H54 (cell line): Measurements from ENCODE around the gene SH3BP4.

Experiments
- DNase-seq: peaks from one replicate; pipeline ENCODE4 v3.0.0; 2011; ENCODE audit warnings: low spot score, mixed read lengths; ENCODE audit not compliant: insufficient read length
- FAIRE-seq: peaks from 3 replicates; lab custom pipeline; 2011; peaks lifted over from hg19 to GRCh38; lab: Jason Lieb, UNC
- POLR2A ChIP-seq: IDR thresholded peaks from 2 replicates; pipeline ENCODE4 v1.6.1; 2011; ENCODE audit warnings: low read depth, mild to moderate bottlenecking, low read length

The SH3BP4 gene

DNA sequence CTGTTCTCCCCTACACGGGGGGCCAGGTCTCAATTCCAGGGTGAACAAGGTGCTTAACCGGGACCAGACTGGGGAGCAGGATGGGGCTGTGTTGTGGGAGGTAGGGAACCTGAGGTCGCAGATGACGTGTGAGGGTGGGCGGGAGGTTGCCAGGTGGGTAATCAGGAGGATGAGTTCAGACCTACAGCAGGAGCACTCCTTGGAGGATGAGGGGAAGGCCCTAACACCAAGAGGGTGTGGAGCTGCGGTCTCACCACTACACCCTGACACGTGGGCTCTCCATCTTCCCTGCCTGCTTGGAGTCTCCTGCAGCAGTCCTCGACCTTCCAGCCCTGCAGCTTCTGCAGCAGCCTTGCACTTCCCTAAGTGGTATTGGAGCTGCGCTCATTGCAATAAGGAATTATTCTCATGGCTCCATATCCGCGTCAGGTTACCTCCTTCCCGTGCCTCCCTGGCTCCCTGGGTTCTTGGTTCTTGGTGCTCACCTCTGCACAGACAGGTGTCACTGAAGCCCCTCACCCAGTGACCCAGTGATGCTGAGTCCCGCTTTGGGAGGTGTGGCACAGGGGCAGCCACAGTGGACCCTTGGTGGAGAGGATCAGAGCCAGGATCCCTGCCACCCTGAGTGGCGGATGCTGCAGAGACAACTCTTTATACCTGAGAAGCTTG lies 15.5 kb downstream of the SH3BP4 start:
- FAIRE-seq (no peak), DNase-seq (no peak)
- no peak for TF ChIP-seq POLR2A

DNA sequence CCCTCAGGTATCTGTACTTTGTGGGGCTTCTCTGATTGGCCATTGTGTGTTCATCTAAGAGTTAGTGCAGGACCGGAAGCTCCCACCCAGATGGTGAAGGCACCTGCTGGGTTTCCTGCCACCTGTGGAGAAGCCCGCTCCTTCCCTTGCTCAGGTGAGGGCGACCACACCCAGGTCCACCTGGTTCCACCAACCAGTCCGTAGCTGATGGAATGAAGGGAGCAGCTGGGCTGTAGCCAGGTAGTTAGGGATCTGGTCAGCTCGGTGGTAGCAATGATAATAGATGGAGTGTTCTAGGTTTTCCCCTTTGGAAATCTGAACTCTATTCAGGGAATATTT lies 16.0 kb downstream of the SH3BP4 start:
- no peak for TF ChIP-seq POLR2A
- FAIRE-seq: no peak

DNA sequence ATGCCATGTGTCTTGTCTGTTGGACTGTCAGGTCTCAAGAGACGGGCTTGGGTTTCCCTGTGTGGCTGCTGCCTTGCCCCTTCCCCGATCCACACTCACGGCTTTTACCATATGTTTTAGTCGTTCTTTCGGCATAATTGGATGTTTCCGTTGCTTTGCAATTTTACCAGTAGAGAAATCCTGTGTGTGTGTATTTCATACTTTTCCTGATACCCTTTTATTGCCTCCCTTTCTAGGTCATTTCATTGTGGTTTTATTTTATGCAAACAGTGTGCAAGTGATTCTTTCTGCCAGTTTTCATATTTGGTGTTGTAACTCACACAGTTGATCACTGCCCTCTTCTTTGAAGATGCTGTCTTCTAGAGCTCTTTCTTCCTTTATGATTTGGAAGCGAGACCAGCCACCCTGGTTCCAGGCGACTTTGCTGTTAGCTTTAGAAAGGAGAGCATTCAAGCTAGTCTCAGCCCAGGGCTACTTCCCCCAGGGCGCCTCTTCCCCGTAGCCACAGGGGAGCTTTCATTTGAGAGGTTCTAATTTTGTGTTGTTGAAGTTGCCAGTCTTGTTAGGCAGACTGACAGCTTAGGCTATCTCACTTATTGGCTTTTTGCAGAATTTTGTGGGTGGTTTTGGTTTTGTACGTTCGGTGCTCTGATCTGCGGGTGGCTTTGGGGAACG lies 17.0 kb downstream of the SH3BP4 start:
- no peak for FAIRE-seq

More for the DNA sequence above, 16.0 kb downstream of the SH3BP4 start:
- DNase-seq: no peak

DNA sequence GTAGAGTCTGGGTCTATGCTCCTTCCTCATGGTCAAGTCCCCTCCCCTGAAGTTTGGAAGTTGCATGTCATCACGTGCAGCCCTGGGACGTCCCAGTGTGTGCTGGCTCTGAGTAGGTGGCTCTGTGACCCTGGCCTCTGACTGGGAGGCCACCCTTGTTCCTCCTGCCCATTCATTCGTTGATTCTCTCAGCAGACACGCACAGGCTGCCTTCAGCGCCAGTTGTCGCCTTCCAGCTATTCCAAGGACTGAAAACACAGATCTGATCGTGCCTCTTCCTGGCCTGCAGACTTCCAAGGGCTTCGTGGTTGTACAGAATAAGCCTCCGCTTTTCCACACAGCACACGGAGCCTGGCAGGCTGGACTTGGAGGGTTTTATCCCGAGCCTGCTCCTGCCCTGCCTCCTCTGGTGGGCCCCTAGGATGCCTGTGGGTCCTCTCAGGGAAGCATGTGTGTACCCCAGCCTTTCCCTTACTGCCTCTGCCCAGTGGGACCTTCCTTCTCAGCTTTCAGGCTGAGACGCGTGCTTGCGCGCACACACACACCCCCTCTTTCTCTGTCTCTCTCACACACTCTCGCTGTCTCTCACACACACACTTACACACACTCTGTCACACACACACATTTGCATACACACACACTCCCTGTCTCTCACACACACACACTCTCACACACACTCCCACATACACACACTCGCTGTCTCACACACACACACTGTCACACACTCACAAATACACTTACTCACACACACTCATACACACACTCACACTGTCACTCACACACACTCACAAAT lies 17.7 kb downstream of the SH3BP4 start:
- TF ChIP-seq POLR2A: no peak

More for the DNA sequence above, 17.0 kb downstream of the SH3BP4 start:
- TF ChIP-seq POLR2A: no peak
- DNase-seq: no peak

DNA sequence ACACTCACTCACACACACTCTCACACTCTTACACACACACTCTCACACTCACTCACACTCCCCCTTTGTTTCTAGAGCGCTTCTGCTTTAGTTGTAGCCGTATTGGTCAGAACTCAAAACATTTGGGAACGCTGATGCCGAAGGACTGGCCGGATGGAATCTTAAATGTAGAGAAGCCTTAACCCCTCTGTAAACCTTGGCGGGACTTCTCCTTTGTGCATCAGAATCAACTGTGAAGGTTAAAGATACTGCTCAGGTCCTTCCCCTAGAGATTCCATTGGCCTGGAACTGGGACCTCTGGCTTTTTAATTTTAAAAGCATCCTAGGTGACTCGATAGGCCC lies 18.3 kb downstream of the SH3BP4 start:
- TF ChIP-seq POLR2A: no peak
- FAIRE-seq (no peak), DNase-seq (no peak)

More for the DNA sequence above, 17.7 kb downstream of the SH3BP4 start:
- DNase-seq (no peak), FAIRE-seq (no peak)

DNA sequence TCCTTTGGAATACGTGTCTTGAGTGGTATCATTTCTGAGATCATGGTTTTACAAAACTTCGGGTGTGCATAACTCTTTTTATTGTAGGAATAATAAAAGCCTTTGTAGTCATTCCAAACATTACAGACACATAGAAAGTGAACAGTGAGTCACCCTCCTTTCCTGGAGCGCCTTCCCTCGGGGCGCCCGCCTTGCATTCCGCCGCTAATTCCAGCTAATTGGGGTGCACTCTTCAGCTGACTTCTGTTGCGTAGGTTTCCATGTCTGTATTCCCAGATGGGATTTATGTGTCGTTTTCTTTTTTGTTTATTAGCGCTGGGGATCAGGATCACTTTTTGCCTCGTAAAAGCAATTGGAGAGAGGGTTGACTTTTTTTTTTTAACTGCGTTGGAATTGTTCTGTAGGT lies 18.7 kb downstream of the SH3BP4 start:
- FAIRE-seq (no peak), DNase-seq (no peak)
- no peak for TF ChIP-seq POLR2A

DNA sequence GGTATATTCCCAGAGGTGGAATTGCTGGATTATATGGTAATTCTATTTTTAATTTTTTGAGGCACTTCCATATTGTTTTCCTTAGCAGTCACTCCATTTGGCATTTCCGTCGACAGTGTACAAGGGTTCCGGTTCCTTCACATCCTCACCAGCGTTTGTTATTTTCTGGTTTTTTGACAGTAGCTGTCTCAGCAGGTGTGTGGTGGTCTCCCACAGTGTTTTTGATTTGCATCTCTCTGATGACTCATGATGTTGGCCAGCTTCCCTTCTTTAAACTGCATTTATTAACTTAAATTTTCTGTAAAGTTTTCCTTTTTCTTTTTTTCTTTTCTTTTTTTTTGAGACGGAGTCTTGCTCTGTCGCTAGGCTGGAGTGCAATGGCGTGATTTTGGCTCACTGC lies 19.7 kb downstream of the SH3BP4 start:
- no peak for TF ChIP-seq POLR2A
- DNase-seq (no peak), FAIRE-seq (no peak)

DNA sequence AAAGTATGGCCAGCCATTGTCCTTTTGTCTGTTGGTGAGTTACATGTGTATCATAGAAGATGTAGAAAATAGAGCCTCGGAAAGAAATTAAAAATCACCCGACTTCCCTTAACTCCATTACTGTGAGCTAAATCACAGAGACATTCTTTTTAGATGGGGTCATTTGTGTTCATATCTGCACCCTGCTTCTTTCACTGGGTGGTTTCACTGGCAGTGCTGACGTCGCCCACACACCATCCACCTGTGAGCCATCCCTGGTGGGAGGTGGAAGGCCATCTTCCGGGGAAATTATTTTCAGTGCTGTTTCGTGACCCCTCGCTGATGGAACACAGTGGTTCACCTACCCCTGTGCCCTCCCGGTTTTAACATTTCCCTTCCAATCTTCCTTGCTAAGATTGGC lies 21.2 kb downstream of the SH3BP4 start:
- DNase-seq (no peak), FAIRE-seq (no peak)
- TF ChIP-seq POLR2A: no peak

DNA sequence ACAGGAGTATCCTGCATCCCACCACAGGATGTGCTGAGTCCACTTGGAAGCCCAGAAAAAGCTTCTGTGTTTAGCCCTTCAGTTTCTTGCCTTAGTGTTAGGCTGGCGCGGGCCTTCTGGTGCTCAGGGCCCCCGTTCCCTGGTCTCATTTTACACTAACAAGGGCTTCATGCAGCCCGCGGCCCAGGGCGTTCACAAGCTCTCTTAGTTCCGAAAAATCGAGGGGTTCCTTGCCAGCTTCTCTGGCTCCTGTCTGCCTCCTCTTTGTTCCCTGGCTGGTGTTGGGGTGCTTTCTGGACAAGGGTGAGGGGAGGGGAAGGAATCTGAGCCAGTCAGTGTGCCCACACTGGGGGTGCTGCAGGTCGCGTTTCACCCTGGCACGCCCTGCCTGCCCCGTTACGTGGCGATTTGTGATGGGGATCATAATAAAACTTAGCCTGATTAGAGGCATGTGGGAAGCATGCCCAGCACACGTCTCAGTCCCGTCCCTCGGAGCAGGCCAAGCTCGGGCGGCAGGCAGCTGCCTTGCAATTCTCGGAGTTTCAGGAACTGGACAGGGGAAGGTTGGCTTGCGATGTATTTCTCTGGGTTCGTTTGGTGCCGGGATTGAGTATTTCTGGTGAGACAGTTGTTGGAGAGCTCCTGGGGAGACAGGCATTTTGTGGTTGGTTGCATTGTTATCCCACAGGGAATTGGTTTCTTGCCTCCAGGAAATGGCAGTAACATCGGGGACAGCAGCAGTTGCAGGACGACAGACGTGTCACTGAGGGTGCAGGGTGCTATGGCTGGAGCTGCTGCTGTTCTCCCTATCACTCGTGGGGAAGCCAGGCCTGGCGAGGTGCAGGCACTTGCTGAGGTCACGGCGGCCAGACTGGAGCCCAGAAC lies 22.9 kb downstream of the SH3BP4 start:
- no peak for FAIRE-seq

DNA sequence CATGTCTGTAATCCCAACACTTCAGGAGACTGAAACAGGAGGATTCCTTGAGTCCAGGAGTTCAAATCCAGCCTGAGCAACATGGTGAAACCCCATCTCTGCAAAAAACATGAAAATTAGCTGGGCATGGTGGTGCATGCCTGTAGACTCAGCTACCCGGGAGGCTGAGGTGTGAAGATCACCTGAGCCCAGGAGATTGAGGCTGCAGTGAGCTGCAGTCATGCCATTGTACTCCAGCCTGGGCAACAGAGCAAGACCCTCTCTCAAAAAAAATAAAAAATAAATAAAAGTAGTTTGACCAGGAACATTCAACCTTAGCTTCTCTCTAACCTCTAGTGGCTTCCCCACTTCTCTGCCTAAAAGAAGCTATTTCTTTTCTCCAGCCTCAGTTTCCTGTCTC lies 23.8 kb downstream of the SH3BP4 start:
- no peak for FAIRE-seq
- no peak for DNase-seq
- TF ChIP-seq POLR2A: no peak

More for the DNA sequence above, 22.9 kb downstream of the SH3BP4 start:
- DNase-seq: no peak
- TF ChIP-seq POLR2A: no peak

DNA sequence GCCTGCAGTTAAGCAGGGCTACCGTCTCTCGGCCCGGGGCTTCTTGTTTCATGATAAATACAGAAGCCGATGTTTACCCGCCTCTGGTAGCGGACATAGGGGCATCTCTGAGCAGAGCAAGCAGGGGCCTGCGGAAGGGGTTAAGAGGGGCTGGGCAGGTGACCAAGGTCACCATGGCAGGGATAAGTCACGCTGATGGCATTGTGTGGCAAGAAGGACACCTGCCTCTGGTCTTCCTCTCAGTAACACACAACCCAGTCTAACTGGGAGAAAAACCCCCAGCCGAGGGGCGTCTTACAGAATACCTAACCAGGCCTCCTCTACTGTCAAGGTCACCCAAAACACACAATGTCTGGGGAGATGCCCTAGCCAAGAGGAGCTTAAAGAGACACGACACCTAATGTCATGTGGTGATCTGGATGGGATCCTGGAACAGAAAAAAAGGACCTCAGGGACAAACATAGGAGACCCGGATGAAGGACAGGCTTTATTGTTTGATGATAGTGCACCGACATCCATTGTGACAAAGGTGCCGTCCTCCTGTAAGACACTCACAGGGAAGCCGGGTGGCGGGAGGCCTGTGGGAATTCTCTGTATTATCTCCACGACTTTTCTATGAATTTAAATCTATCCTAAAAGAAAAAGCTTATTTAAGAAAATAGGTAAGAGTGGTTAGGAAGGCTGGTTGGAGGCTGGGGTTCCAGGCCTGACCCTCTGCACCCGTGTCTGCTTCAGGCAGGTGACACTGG lies 24.8 kb downstream of the SH3BP4 start:
- TF ChIP-seq POLR2A: no peak
- FAIRE-seq: no peak
- DNase-seq: no peak

DNA sequence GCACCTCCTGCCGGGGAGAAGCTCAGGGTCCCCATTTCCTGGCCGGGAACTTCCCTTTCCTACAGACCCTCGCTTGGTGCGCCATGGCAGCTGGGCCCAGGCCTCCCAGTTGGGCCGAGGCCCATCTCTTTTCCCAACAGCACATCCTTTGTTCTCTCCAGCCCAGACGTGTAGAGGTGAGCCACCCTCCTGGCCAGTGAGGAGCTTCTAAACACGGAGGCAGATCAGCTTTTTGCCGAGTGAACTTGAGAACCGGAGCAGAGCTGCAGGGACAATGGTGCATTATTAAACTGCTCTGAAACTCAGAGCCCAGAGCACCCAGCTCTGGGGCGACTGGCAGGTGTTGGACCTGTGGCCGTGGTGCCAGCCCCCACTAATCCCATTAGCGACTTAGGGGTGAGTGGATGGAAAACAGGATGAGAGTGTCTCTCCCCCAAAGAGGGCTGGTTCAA lies 25.4 kb downstream of the SH3BP4 start:
- no peak for FAIRE-seq
- TF ChIP-seq POLR2A: no peak
- DNase-seq: no peak
